Measurements from ENCODE around the gene ZFP30. TPM values are rescaled to one million over a fixed set of nuclear protein-coding genes. Genes with fewer than 3 reads are reported as not detected.
A peak's percentile ranks its signal among the peaks of the same experiment; 100 is the strongest.

The ZFP30 gene
- total and polyA plus RNA-seq, 2 of the 13 experiments (the other 11 are each of a cell fraction or from before 2014, with no cell fraction given) = 3.4 to 19.2 TPM

- no peak for TF ChIP-seq ZNF577 (CRISPR knock-in tag; IDR thresholded peaks at IDR 0.05; ENCODE audit: borderline replicate concordance, low read depth)
- peak; percentile 58 for TF ChIP-seq ZFP91 (CRISPR knock-in tag; IDR thresholded peaks at IDR 0.05; ENCODE audit: borderline replicate concordance)
- peak; percentile 91 for TF ChIP-seq ZNF18 (CRISPR knock-in tag; IDR thresholded peaks at IDR 0.05; ENCODE audit: insufficient replicate concordance)
- TF ChIP-seq ZNF451 (CRISPR knock-in tag; IDR thresholded peaks at IDR 0.05) = no peak; the same call in 1 of the 2 replicates
- TF ChIP-seq PCBP1 (IDR thresholded peaks at IDR 0.05; ENCODE audit: borderline replicate concordance, low read depth, low read length) = no peak
- TF ChIP-seq U2AF1 (optimal IDR thresholded peaks at IDR 0.05; ENCODE audit: low read depth, low read length) = peak; percentile 82
- no peak for TF ChIP-seq ATF7-NPFF (CRISPR knock-in tag; IDR thresholded peaks at IDR 0.05; ENCODE audit: low read depth)
- peak; percentile 83 for TF ChIP-seq ZBTB14 (CRISPR knock-in tag; IDR thresholded peaks at IDR 0.05)
- TF ChIP-seq CBX2 (IDR thresholded peaks at IDR 0.05; ENCODE audit: low read depth, low read length) = no peak
- no peak for TF ChIP-seq CBX2 (CRISPR knock-in tag; IDR thresholded peaks at IDR 0.05; ENCODE audit: low read depth)
- TF ChIP-seq ZSCAN30 (CRISPR knock-in tag; IDR thresholded peaks at IDR 0.05) = no peak
- TF ChIP-seq PREB (CRISPR knock-in tag; IDR thresholded peaks at IDR 0.05) = no peak
- no peak for TF ChIP-seq KLF13 (CRISPR knock-in tag; IDR thresholded peaks at IDR 0.05)
- peak; percentile 68 for TF ChIP-seq FOXJ3 (CRISPR knock-in tag; IDR thresholded peaks at IDR 0.05; ENCODE audit: borderline replicate concordance)
- TF ChIP-seq CENPX (CRISPR knock-in tag; IDR thresholded peaks at IDR 0.05) = no peak
- no peak for TF ChIP-seq TERF1 (CRISPR knock-in tag; IDR thresholded peaks at IDR 0.05)
- peak; percentile 2; the same call in 1 of the 2 replicates for TF ChIP-seq PHF21A (CRISPR knock-in tag; IDR thresholded peaks at IDR 0.05)
- peak; percentile 90 for TF ChIP-seq BHLHE40 (IDR thresholded peaks at IDR 0.05; ENCODE audit: low read length)
- TF ChIP-seq TFDP1 (CRISPR knock-in tag; IDR thresholded peaks at IDR 0.05; ENCODE audit: borderline replicate concordance) = peak; percentile 59
These were observed 565 bp upstream of the ZFP30 start (continued) for GRCh38 chr19:37655689-37656371.
